K562 (cell line): ENCODE data around the gene RCE1. TPM values are rescaled to one million over a fixed set of nuclear protein-coding genes. Genes with fewer than 3 reads are reported as not detected.
A peak's percentile ranks its signal among the peaks of the same experiment; 100 is the strongest.

Experiments
- ATAC-seq: fragments of 200-7000 bp; cut with Tn5 transposase; 3 replicates; pipeline ENCODE4 v1.9.1; 2020; ENCODE audit warnings: moderate library complexity
- BruUV-seq: library from RNA; stranded (reverse); fragments of 400-500 nt; replicated peaks from 2 replicates; lab custom pipeline; 2021; lab: Mats Ljungman, UMichigan
- CTCF ChIA-PET: fragments of 300-600 bp; formaldehyde crosslinking; extraction: SDS; loops from one replicate; lab custom pipeline; 2021; ENCODE audit warnings: low intra/inter-chr PET ratio; lab: Yijun Ruan, JAX
- POLR2A ChIA-PET: fragments of 300-600, 350-650 bp; sonication (Branson Sonifier 250); formaldehyde crosslinking; extraction: SDS; loops from one replicate; lab custom pipeline; 2021; ENCODE audit warnings: antibody characterized with exemption, inconsistent platforms; lab: Yijun Ruan, JAX
- DNase-seq, 4 experiments: peaks; one replicate each; pipeline versions ENCODE4 v3.0.0 to v3.0.0-alpha.2; 2011 to 2018; ENCODE audit warnings: low spot score in 3 of 4, mixed read lengths in 3 of 4; ENCODE audit errors: extremely low read depth in 1 of 4
- FAIRE-seq: peaks from 2 replicates; lab custom pipeline; 2011; peaks lifted over from hg19 to GRCh38; lab: Jason Lieb, UNC
- H2AFZ ChIP-seq: 2 replicates; pipeline ENCODE4 v1.6.0; 2011; ENCODE audit warnings: low read depth, low read length, control low read depth, inconsistent platforms
- H3K27ac ChIP-seq: fragments of 200-600 bp; 3 replicates; pipeline ENCODE4 v1.8.0; 2011; ENCODE audit warnings: low read depth, mild to moderate bottlenecking, control low read depth, inconsistent platforms, low read length, moderate library complexity, mixed read lengths; ENCODE audit errors: extremely low read depth
- H3K27me3 ChIP-seq, 2 experiments: fragments of 300-600 bp in 1 of 2; 2 replicates in 1 of 2; 3 replicates in 1 of 2; pipeline versions ENCODE4 v1.6.0 to v1.8.0; 2011; ENCODE audit warnings: inconsistent platforms in 2 of 2, low read length in 2 of 2, mild to moderate bottlenecking in 1 of 2, mixed read lengths in 1 of 2, moderate library complexity in 1 of 2; ENCODE audit not compliant: control insufficient read depth in 2 of 2, insufficient read depth in 2 of 2
- H3K36me3 ChIP-seq: fragments of 300-600 bp; 3 replicates; pipeline ENCODE4 v1.8.0; 2011; ENCODE audit warnings: mild to moderate bottlenecking, low read length, inconsistent platforms; ENCODE audit not compliant: control insufficient read depth, insufficient read depth
- H3K4me1 ChIP-seq, 2 experiments: fragments of 200-600 bp in 1 of 2; replicated peaks in 1 of 2; 2 replicates in 1 of 2; 3 replicates in 1 of 2; pipeline versions ENCODE4 v1.5.1 to v1.8.0; 2011; ENCODE audit warnings: inconsistent platforms in 2 of 2, low read length in 2 of 2, mild to moderate bottlenecking in 1 of 2, mixed read lengths in 1 of 2, moderate library complexity in 1 of 2; ENCODE audit not compliant: control insufficient read depth in 2 of 2, insufficient read depth in 2 of 2
- H3K4me2 ChIP-seq: 2 replicates; pipeline ENCODE4 v1.6.1; 2011; ENCODE audit warnings: low read length, control low read depth, inconsistent platforms, mixed read lengths; ENCODE audit not compliant: insufficient read depth
- H3K4me3 ChIP-seq: fragments of 200-600 bp; sonication (generic), shearing (Covaris generic); 2 replicates; pipeline ENCODE4 v1.5.1; 2016; ENCODE audit warnings: control low read depth, inconsistent platforms
- H3K79me2 ChIP-seq: fragments of 200-600 bp; 3 replicates; pipeline ENCODE4 v1.8.0; 2011; ENCODE audit warnings: low read length, inconsistent platforms; ENCODE audit not compliant: control insufficient read depth, insufficient read depth
- H3K9ac ChIP-seq, 2 experiments: 2 replicates each; pipeline versions ENCODE4 v1.6.0 to v1.6.1; 2011; ENCODE audit warnings: low read depth in 2 of 2, low read length in 2 of 2, control low read depth in 1 of 2, inconsistent platforms in 1 of 2, mild to moderate bottlenecking in 1 of 2, mixed read lengths in 1 of 2; ENCODE audit not compliant: insufficient read depth in 1 of 2
- H3K9me1 ChIP-seq: one replicate; pipeline ENCODE4 v1.6.0; 2011; ENCODE audit warnings: inconsistent platforms, mild to moderate bottlenecking, low read length, moderate library complexity; ENCODE audit not compliant: control insufficient read depth, insufficient read depth
- H3K9me3 ChIP-seq: replicated peaks from 2 replicates; pipeline ENCODE4 v1.5.1; 2011; ENCODE audit warnings: low read depth, low read length, inconsistent platforms; ENCODE audit not compliant: control insufficient read depth, insufficient read depth
- H4K20me1 ChIP-seq: replicated peaks from 2 replicates; pipeline ENCODE4 v1.6.1; 2011; ENCODE audit warnings: low read length, inconsistent platforms, mixed read lengths; ENCODE audit not compliant: control insufficient read depth, insufficient read depth
- HDAC1 ChIP-seq, 2 experiments: fragments of 450-650 bp; IDR thresholded peaks; 2 replicates each; pipeline ENCODE4 v1.6.1; 2016 to 2017; ENCODE audit warnings: inconsistent platforms in 1 of 2, mild to moderate bottlenecking in 1 of 2, moderate library complexity in 1 of 2
- MAFG ChIP-seq: fragments of 450-650 bp; conservative IDR thresholded peaks from 2 replicates; pipeline ENCODE4 v1.6.1; 2016; ENCODE audit warnings: missing genetic modification characterization, missing compliant biosample characterization
- MCM3 ChIP-seq: fragments of 450-650 bp; IDR thresholded peaks from 2 replicates; pipeline ENCODE4 v1.6.1; 2016
- NFE2 ChIP-seq: IDR thresholded peaks from 2 replicates; pipeline ENCODE4 v1.6.1; 2014; ENCODE audit warnings: antibody characterized with exemption, low read depth
- NFIC ChIP-seq: fragments of 450-650 bp; IDR thresholded peaks from 2 replicates; pipeline ENCODE4 v1.6.1; 2017; ENCODE audit warnings: mild to moderate bottlenecking, inconsistent platforms
- PHF21A ChIP-seq: fragments of 450-650 bp; IDR thresholded peaks from 2 replicates; pipeline ENCODE4 v1.6.1; 2017; ENCODE audit warnings: low read depth, borderline replicate concordance
- RFX1 ChIP-seq: fragments of 450-650 bp; IDR thresholded peaks from 2 replicates; pipeline ENCODE4 v1.6.1; 2016; ENCODE audit warnings: mild to moderate bottlenecking, moderate library complexity
- SIX5 ChIP-seq, 2 experiments: IDR thresholded peaks; 2 replicates each; pipeline ENCODE4 v1.6.1; 2011; ENCODE audit warnings: low read length in 2 of 2, borderline replicate concordance in 1 of 2, low read depth in 1 of 2, mild to moderate bottlenecking in 1 of 2, moderate library complexity in 1 of 2; ENCODE audit not compliant: insufficient read depth in 1 of 2
- TEAD4 ChIP-seq, 2 experiments: sonication (generic) in 1 of 2; formaldehyde crosslinking in 1 of 2; IDR thresholded peaks; 2 replicates each; pipeline versions ENCODE4 v1.6.1 to v1.8.0; 2012 to 2022; ENCODE audit warnings: borderline replicate concordance in 1 of 2, inconsistent platforms in 1 of 2, low read length in 1 of 2, mild to moderate bottlenecking in 1 of 2, missing genetic modification reagents in 1 of 2
- TSC22D4 ChIP-seq: fragments of 450-650 bp; IDR thresholded peaks from 2 replicates; pipeline ENCODE4 v1.6.1; 2016; ENCODE audit warnings: missing genetic modification characterization, missing biosample characterization, control low read depth
- WHSC1 ChIP-seq: IDR thresholded peaks from one replicate; pipeline ENCODE4 v1.6.1; 2012; ENCODE audit warnings: low read length, control low read depth, inconsistent platforms
- ZNF584 ChIP-seq: fragments of 200-800 bp; sonication (Bioruptor generic); IDR thresholded peaks from 2 replicates; pipeline ENCODE4 v1.6.1; 2016; ENCODE audit warnings: low read depth, mild to moderate bottlenecking, missing genetic modification characterization, missing compliant biosample characterization
- ZNF644 ChIP-seq: fragments of 200-800 bp; sonication (Bioruptor generic); IDR thresholded peaks from 2 replicates; pipeline ENCODE4 v1.6.1; 2016; ENCODE audit warnings: low read depth, missing genetic modification characterization, missing compliant biosample characterization
- WGBS: fragments of 100-300 bp; shearing (Covaris generic); methylation state at CpG from one replicate; pipeline ENCODE4 v1.1.6; 2016; ENCODE audit warnings: low coverage, mixed read lengths; ENCODE audit not compliant: insufficient coverage; ENCODE audit errors: missing lambda C conversion rate; 5-methylcytosine and 5-hydroxymethylcytosine counted together
- in situ Hi-C: fragments of 300-500 bp; cut with MboI; formaldehyde crosslinking; loops from 4 replicates; pipeline ENCODE4 v1.15.0; 2018; ENCODE audit warnings: inconsistent platforms, mixed read lengths
- intact Hi-C: fragments of 100-400 bp; cut with micrococcal nuclease; formaldehyde crosslinking; loops from 2 replicates; pipeline ENCODE4 v1.14.2; 2022
- polyA plus RNA-seq, 8 experiments: library from polyadenylated mRNA; depleted of rRNA in 4 of 8; stranded (reverse) in 5 of 8; unstranded in 3 of 8; fragments of >200 nt; fragmentation: Nextera tagmentation in 2 of 8; fragmentation: Illumina TruSeq in 1 of 8; extraction: Ambion mirVana in 2 of 8; extraction: Trizol in 1 of 8; gene quantifications; 2 replicates each; pipeline versions ENCODE4 v1.2.1 to v1.2.3, GENCODE V29; 2011 to 2014; ENCODE audit warnings: inconsistent platforms in 1 of 8, missing spikeins in 1 of 8
- total RNA-seq, 7 experiments: library from RNA; depleted of rRNA in 6 of 7; stranded (reverse); fragments of >200 nt in 6 of 7; fragmentation: Illumina TruSeq in 2 of 7; extraction: Trizol in 2 of 7; gene quantifications; 2 replicates each; pipeline versions ENCODE4 v1.2.1 to v1.2.3, GENCODE V29; 2011 to 2021; ENCODE audit warnings: low replicate concordance in 1 of 7
- TF ChIP-seq, protein P1 (sequence below), 2 experiments: fragments of 450-650 bp in 1 of 2; IDR thresholded peaks; 2 replicates each; pipeline ENCODE4 v1.6.1; 2011 to 2017; ENCODE audit warnings: low read depth in 2 of 2, antibody characterized with exemption in 1 of 2, borderline replicate concordance in 1 of 2, low read length in 1 of 2, mild to moderate bottlenecking in 1 of 2, mixed read lengths in 1 of 2; ENCODE audit not compliant: control insufficient read depth in 1 of 2
- TF ChIP-seq, protein P2 (sequence below): fragments of 250-450 bp; sonication (Bioruptor Pico); IDR thresholded peaks from 2 replicates; pipeline ENCODE4 v1.4.0; 2020; ENCODE audit warnings: mild to moderate bottlenecking

RCE1 gene
- total and polyA plus RNA-seq, 9 of the 15 experiments (the other 6 are each of a cell fraction or from before 2014, with no cell fraction given), result 0.75 to 41.5 (median 15.1) TPM

DNA sequence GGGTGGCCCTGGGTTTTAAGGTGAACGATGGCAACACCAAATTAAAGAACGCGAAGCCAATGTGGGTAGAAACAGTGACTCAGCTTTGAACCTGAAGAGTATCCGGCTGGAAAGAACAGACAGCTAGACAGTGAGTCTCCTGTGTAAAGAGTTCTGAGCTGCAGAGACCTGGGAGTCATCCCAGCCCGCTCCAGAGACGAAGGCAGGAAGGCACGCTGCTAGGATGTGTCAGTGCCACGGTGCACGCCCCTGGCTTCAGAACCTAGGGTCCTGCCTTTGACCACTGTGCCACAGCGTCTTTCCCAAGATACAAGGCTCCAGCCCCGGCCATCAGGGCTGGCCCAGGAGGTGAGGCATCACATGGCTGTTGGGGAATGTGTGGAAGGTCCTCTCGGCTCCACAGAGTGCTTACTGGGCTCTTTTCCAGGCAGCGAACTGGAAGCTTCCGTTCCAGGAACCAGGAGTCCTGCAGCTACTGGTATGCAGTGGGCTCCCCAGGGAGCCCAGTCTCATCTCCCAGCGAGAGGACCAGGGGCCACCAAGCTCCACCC, 43.5 kb downstream of the RCE1 start (continued):
- TF ChIP-seq, protein P1, sequence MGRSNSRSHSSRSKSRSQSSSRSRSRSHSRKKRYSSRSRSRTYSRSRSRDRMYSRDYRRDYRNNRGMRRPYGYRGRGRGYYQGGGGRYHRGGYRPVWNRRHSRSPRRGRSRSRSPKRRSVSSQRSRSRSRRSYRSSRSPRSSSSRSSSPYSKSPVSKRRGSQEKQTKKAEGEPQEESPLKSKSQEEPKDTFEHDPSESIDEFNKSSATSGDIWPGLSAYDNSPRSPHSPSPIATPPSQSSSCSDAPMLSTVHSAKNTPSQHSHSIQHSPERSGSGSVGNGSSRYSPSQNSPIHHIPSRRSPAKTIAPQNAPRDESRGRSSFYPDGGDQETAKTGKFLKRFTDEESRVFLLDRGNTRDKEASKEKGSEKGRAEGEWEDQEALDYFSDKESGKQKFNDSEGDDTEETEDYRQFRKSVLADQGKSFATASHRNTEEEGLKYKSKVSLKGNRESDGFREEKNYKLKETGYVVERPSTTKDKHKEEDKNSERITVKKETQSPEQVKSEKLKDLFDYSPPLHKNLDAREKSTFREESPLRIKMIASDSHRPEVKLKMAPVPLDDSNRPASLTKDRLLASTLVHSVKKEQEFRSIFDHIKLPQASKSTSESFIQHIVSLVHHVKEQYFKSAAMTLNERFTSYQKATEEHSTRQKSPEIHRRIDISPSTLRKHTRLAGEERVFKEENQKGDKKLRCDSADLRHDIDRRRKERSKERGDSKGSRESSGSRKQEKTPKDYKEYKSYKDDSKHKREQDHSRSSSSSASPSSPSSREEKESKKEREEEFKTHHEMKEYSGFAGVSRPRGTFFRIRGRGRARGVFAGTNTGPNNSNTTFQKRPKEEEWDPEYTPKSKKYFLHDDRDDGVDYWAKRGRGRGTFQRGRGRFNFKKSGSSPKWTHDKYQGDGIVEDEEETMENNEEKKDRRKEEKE (IDR thresholded peaks at IDR 0.05; ENCODE audit: borderline replicate concordance in 1 of 2, control insufficient read depth in 1 of 2, low read depth in 2 of 2, low read length in 1 of 2), result no peak
- TF ChIP-seq NFE2 (peak; percentile 26), HDAC1 (IDR thresholded peaks at IDR 0.05) (no peak), ZNF584 (CRISPR knock-in tag) (no peak), WHSC1 (peak; percentile 62), TEAD4 (IDR thresholded peaks at IDR 0.05; ENCODE audit: low read length) (0 out of 2 replicates have a peak, but pooled peaks have one; percentile 3), TEAD4 (CRISPR knock-in tag; IDR thresholded peaks at IDR 0.05; ENCODE audit: borderline replicate concordance) (no peak)

DNA sequence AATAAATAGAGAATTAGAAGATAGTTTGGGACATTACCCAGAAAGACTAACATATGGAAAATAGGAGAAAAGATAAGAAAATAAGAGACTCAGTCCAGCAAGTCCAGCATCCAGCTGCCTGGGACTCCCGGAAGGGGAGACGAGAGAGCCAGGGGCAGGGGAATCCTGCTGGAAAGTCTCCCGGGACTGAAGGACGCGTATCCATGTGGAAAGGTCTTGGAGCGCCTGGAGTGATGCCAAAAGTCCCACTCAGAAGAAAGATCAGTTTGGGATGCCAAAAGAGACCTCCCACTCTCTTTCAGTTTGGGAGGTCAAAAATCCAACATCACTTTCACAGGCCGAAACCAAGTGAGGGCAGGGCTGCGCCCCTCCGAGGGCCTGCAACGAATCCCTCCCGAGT, 44.3 kb downstream of the RCE1 start:
- Histone ChIP-seq H3K4me1 (peaks cover 33 to 35% of the 10 kb centered on the region in 2 experiments; a peak in 4 of 5 replicates), H3K4me2 (no peak overlapping the region)
- BruUV-seq, result no TSS peak
- ChIA-PET CTCF (interaction anchor here (0.6 kb wide), 1 partner anchor 86 kb away, joined by 4 read pairs; no protein-coding TSS in a partner anchor), POLR2A (interaction anchor here (1.0 kb wide), 2 partner anchors 11 to 48 kb away, joined by 3 to 5 read pairs; no protein-coding TSS in a partner anchor)
- no peak for TF ChIP-seq SIX5 (IDR thresholded peaks at IDR 0.05; ENCODE audit: borderline replicate concordance in 1 of 2, insufficient read depth in 1 of 2, low read depth in 1 of 2, low read length in 2 of 2)
- no peak for TF ChIP-seq RFX1
- TF ChIP-seq MAFG (tag), result no peak
- TF ChIP-seq PHF21A, result no peak
- TF ChIP-seq, protein P2, sequence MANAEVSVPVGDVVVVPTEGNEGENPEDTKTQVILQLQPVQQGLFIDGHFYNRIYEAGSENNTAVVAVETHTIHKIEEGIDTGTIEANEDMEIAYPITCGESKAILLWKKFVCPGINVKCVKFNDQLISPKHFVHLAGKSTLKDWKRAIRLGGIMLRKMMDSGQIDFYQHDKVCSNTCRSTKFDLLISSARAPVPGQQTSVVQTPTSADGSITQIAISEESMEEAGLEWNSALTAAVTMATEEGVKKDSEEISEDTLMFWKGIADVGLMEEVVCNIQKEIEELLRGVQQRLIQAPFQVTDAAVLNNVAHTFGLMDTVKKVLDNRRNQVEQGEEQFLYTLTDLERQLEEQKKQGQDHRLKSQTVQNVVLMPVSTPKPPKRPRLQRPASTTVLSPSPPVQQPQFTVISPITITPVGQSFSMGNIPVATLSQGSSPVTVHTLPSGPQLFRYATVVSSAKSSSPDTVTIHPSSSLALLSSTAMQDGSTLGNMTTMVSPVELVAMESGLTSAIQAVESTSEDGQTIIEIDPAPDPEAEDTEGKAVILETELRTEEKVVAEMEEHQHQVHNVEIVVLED (CRISPR knock-in tag), result no peak
- TF ChIP-seq MCM3, result no peak
- TF ChIP-seq NFIC, result 0 out of 2 replicates have a peak, but pooled peaks have one; percentile 28
- TF ChIP-seq TSC22D4 (tag), result no peak
- TF ChIP-seq ZNF644, result no peak
- TF ChIP-seq, all 486 proteins: peak for 1
- Histone ChIP-seq H3K36me3 (0 out of 3 replicates have a peak, but pooled peaks cover 4% of the 10 kb centered on the region), H3K79me2 (no peaks in the 10 kb centered on the region; the same call in 2 of the 3 replicates), H3K4me3 (no peak overlapping the region), H3K9me3 (no peaks in the 10 kb centered on the region), H2AFZ (no peak overlapping the region), H4K20me1 (no peaks in the 10 kb centered on the region), H3K27ac (no peak overlapping the region), H3K9ac (no peak overlapping the region), H3K9me1 (no peaks in the 10 kb centered on the region), H3K27me3 (no peaks in the 10 kb centered on the region)
- FAIRE-seq, result no peak
- in situ Hi-C loops, result no loop called here
- no peak for ATAC-seq
- 95% methylated on average over 11 of the region's 11 CpGs for WGBS
- intact Hi-C loops, result no loop called here
- no peak for DNase-seq
